ACC112 (cell line): Measurements from ENCODE around the gene CCDC60.
A peak's percentile ranks its signal among the peaks of the same experiment; 100 is the strongest.

ENCODE experiments used
- H2AFZ ChIP-seq: fragments of 200-600 bp; sonication (generic); one replicate; pipeline ENCODE4 v1.6.0; 2017; ENCODE audit warnings: antibody characterized with exemption, low read length; ENCODE audit not compliant: unreplicated experiment
- H3K27ac ChIP-seq: fragments of 200-600 bp; sonication (generic); 2 replicates; pipeline ENCODE4 v1.5.1; 2014; ENCODE audit warnings: low read depth, mild to moderate bottlenecking, antibody characterized with exemption, low read length, moderate library complexity
- H3K27me3 ChIP-seq: fragments of 200-600 bp; sonication (generic); 2 replicates; pipeline ENCODE4 v1.6.1; 2014; ENCODE audit warnings: mild to moderate bottlenecking, antibody characterized with exemption, low read length, moderate library complexity, mixed read lengths; ENCODE audit not compliant: insufficient read depth
- H3K36me3 ChIP-seq: fragments of 200-600 bp; sonication (generic); 2 replicates; pipeline ENCODE4 v1.6.1; 2016; ENCODE audit warnings: mild to moderate bottlenecking, antibody characterized with exemption, low read length, moderate library complexity, mixed read lengths; ENCODE audit not compliant: insufficient read depth
- H3K4me1 ChIP-seq: fragments of 200-600 bp; sonication (generic); one replicate; pipeline ENCODE4 v1.6.1; 2016; ENCODE audit warnings: low read length, mixed read lengths; ENCODE audit not compliant: insufficient read depth, unreplicated experiment, control insufficient read depth
- H3K4me3 ChIP-seq: fragments of 200-600 bp; sonication (generic); 2 replicates; pipeline ENCODE4 v1.5.1; 2014; ENCODE audit warnings: mild to moderate bottlenecking, low read depth, low read length
- H3K79me2 ChIP-seq: fragments of 200-600 bp; sonication (generic); one replicate; pipeline ENCODE4 v1.6.0; 2016; ENCODE audit warnings: low read length; ENCODE audit not compliant: control insufficient read depth, unreplicated experiment, insufficient read depth

CCDC60 gene

GRCh38 chr12:119576118-119576810 is 241.7 kb downstream of the CCDC60 start:
- H3K27me3 ChIP-seq, result no peaks in the 10 kb centered on the region
- H3K27ac ChIP-seq, result no peak overlapping the region
- no peak overlapping the region for H3K4me3 ChIP-seq
- H3K79me2 ChIP-seq, result no peaks in the 10 kb centered on the region
- H2AFZ ChIP-seq, result no peak overlapping the region
- H3K36me3 ChIP-seq, result no peaks in the 10 kb centered on the region
- H3K4me1 ChIP-seq, result peaks cover 28% of the 10 kb centered on the region

- Histone ChIP-seq H3K27me3 (no peaks in the 10 kb centered on the region), H3K4me1 (peaks cover 28% of the 10 kb centered on the region), H3K27ac (no peak overlapping the region), H3K4me3 (no peak overlapping the region), H3K79me2 (no peaks in the 10 kb centered on the region), H3K36me3 (no peaks in the 10 kb centered on the region), H2AFZ (no peak overlapping the region)
These were observed 242.4 kb downstream of the CCDC60 start for GRCh38 chr12:119576915-119577314.

- no peaks in the 10 kb centered on the region for H3K79me2 ChIP-seq
- no peaks in the 10 kb centered on the region for H3K27me3 ChIP-seq
- peaks cover 28% of the 10 kb centered on the region for H3K4me1 ChIP-seq
- peak overlapping the region; percentile 52 for H3K27ac ChIP-seq
- no peaks in the 10 kb centered on the region for H3K36me3 ChIP-seq
- H2AFZ ChIP-seq, result no peak overlapping the region
- peak overlapping the region; percentile 6; the same call in 1 of the 2 replicates for H3K4me3 ChIP-seq
These were observed 243.6 kb downstream of the CCDC60 start for GRCh38 chr12:119578112-119578511.

GRCh38 chr12:119589097-119589496 is 254.6 kb downstream of the CCDC60 start:
- Histone ChIP-seq H3K36me3 (no peaks in the 10 kb centered on the region), H3K79me2 (peaks cover 5% of the 10 kb centered on the region), H3K4me1 (peaks cover 34% of the 10 kb centered on the region), H3K27ac (peak overlapping the region; percentile 77), H3K4me3 (peak overlapping the region; percentile 47), H3K27me3 (no peaks in the 10 kb centered on the region), H2AFZ (no peak overlapping the region)

- Histone ChIP-seq H2AFZ (no peak overlapping the region), H3K27ac (peak overlapping the region; percentile 77), H3K36me3 (no peaks in the 10 kb centered on the region), H3K27me3 (no peaks in the 10 kb centered on the region), H3K79me2 (peaks cover 9% of the 10 kb centered on the region), H3K4me3 (peak overlapping the region; percentile 47), H3K4me1 (peaks cover 34% of the 10 kb centered on the region)
These were observed 255.1 kb downstream of the CCDC60 start for GRCh38 chr12:119589634-119590033.
